ENCODE results near the gene LCNL1.

DNA sequence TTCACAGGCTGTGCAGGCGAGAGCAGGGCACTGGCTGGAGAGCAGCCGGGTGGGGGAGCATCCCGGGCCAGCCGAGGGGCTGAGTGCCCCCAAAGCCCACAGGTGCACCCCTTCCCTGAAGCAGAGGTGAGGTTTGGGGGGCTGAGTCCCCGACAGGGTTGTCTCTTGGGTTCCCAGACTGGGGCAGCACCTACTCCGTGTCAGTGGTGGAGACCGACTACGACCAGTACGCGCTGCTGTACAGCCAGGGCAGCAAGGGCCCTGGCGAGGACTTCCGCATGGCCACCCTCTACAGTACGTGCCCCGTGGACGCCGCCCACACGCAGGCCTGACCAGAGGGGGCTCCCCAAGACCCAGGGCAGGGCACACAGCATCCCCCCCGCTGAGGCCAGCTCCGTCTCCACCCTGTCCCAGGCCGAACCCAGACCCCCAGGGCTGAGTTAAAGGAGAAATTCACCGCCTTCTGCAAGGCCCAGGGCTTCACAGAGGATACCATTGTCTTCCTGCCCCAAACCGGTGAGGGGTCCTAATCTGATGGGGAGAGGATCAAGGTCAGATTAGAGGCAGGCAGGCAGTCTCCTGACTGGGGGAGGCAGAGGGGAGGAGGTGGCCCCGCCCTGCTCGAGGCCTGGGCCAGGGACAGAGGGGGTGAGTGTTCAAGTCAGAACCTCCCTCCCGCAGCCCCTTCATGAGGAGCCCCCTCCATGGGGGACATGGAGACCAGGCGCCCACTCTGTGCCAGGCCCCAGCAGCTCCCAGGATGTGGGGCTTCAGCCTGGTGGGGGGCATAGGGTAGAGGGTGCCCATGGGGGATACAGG lies 2.8 kb upstream of the LCNL1 start:
- TF ChIP-seq, protein P1, sequence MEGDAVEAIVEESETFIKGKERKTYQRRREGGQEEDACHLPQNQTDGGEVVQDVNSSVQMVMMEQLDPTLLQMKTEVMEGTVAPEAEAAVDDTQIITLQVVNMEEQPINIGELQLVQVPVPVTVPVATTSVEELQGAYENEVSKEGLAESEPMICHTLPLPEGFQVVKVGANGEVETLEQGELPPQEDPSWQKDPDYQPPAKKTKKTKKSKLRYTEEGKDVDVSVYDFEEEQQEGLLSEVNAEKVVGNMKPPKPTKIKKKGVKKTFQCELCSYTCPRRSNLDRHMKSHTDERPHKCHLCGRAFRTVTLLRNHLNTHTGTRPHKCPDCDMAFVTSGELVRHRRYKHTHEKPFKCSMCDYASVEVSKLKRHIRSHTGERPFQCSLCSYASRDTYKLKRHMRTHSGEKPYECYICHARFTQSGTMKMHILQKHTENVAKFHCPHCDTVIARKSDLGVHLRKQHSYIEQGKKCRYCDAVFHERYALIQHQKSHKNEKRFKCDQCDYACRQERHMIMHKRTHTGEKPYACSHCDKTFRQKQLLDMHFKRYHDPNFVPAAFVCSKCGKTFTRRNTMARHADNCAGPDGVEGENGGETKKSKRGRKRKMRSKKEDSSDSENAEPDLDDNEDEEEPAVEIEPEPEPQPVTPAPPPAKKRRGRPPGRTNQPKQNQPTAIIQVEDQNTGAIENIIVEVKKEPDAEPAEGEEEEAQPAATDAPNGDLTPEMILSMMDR (IDR thresholded peaks at IDR 0.05), result no peak
- TF ChIP-seq POLR2AphosphoS5 (IDR thresholded peaks at IDR 0.05), result no peak
